Uterus (tissue), 2 donors: ENCODE results near the gene ATP8A2.

Experiments
- POLR2A ChIP-seq, 2 donors: fragments of 450-650 bp; IDR thresholded peaks; one replicate each; pipeline ENCODE4 v1.6.1; 2016; ENCODE audit warnings: antibody characterized with exemption in 2 of 2, mild to moderate bottlenecking in 1 of 2, moderate library complexity in 1 of 2
- TF ChIP-seq, protein P1 (sequence below), 4 experiments: fragments of 200-600 bp in 2 of 4; fragments of 450-650 bp in 2 of 4; sonication (generic) in 2 of 4; IDR thresholded peaks; one replicate each; pipeline ENCODE4 v1.5.1; 2016 to 2019; ENCODE audit warnings: antibody characterized with exemption in 4 of 4, mild to moderate bottlenecking in 2 of 4, moderate library complexity in 1 of 4

GRCh38 chr13:25538276-25538675, 166.5 kb downstream of the ATP8A2 start:
- TF ChIP-seq, protein P1, sequence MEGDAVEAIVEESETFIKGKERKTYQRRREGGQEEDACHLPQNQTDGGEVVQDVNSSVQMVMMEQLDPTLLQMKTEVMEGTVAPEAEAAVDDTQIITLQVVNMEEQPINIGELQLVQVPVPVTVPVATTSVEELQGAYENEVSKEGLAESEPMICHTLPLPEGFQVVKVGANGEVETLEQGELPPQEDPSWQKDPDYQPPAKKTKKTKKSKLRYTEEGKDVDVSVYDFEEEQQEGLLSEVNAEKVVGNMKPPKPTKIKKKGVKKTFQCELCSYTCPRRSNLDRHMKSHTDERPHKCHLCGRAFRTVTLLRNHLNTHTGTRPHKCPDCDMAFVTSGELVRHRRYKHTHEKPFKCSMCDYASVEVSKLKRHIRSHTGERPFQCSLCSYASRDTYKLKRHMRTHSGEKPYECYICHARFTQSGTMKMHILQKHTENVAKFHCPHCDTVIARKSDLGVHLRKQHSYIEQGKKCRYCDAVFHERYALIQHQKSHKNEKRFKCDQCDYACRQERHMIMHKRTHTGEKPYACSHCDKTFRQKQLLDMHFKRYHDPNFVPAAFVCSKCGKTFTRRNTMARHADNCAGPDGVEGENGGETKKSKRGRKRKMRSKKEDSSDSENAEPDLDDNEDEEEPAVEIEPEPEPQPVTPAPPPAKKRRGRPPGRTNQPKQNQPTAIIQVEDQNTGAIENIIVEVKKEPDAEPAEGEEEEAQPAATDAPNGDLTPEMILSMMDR (IDR thresholded peaks at IDR 0.05): no peak
- TF ChIP-seq POLR2A (IDR thresholded peaks at IDR 0.05): no peak
